Uterus (tissue), 4 donors: Measurements from ENCODE around the gene OPALIN. TPM values are rescaled to one million over a fixed set of nuclear protein-coding genes. Genes with fewer than 3 reads are reported as not detected.

Experiments
- DNase-seq, 2 donors: peaks; one replicate each; pipeline ENCODE4 v3.0.0-alpha.2; 2019 to 2020
- H3K27ac ChIP-seq, 2 donors: fragments of 200-600 bp; sonication (generic); 1 replicate in 1 of 2; 2 replicates in 1 of 2; pipeline ENCODE4 v1.5.1; 2016 to 2018
- H3K27me3 ChIP-seq, 2 donors: fragments of 200-600 bp; sonication (generic); one replicate each; pipeline ENCODE4 v1.5.1; 2018 to 2019; ENCODE audit warnings: control low read depth in 1 of 2
- H3K36me3 ChIP-seq, 2 donors: fragments of 200-600 bp; sonication (generic); one replicate each; pipeline ENCODE4 v1.5.1; 2019; ENCODE audit warnings: control low read depth in 1 of 2
- H3K4me1 ChIP-seq, 2 donors: fragments of 200-600 bp; sonication (generic); one replicate each; pipeline ENCODE4 v1.5.1; 2018 to 2019; ENCODE audit warnings: control low read depth in 1 of 2
- H3K4me3 ChIP-seq, 2 donors: fragments of 200-600 bp; sonication (generic); 1 replicate in 1 of 2; 2 replicates in 1 of 2; pipeline ENCODE4 v1.5.1; 2018 to 2019; ENCODE audit warnings: mild to moderate bottlenecking in 1 of 2
- H3K9me3 ChIP-seq, 2 donors: fragments of 200-600 bp; sonication (generic); one replicate each; pipeline ENCODE4 v1.5.1; 2019; ENCODE audit warnings: control low read depth in 1 of 2
- POLR2A ChIP-seq, 2 donors: fragments of 450-650 bp; IDR thresholded peaks; one replicate each; pipeline ENCODE4 v1.6.1; 2016; ENCODE audit warnings: antibody characterized with exemption in 2 of 2, mild to moderate bottlenecking in 1 of 2, moderate library complexity in 1 of 2
- intact Hi-C: fragments of 100-400 bp; cut with DNase I; formaldehyde crosslinking; loops from one replicate; pipeline ENCODE4 v1.15.1; 2023; ENCODE audit warnings: low total_unique reads
- total RNA-seq, 4 donors: library from RNA; depleted of rRNA in 3 of 4; stranded (reverse); fragments of >200 nt in 3 of 4; gene quantifications; one replicate each; pipeline versions ENCODE4 v1.1.0 to v1.2.4, GENCODE V29; 2014 to 2023
- TF ChIP-seq, protein P1 (sequence below), 4 experiments: fragments of 200-600 bp in 2 of 4; fragments of 450-650 bp in 2 of 4; sonication (generic) in 2 of 4; IDR thresholded peaks; one replicate each; pipeline ENCODE4 v1.5.1; 2016 to 2019; ENCODE audit warnings: antibody characterized with exemption in 4 of 4, mild to moderate bottlenecking in 2 of 4, moderate library complexity in 1 of 4
- donor health status: DM: yes; HTN: yes; CAD: no.

OPALIN gene
- total RNA-seq, 4 donors from 2014 or later: not detected

DNA sequence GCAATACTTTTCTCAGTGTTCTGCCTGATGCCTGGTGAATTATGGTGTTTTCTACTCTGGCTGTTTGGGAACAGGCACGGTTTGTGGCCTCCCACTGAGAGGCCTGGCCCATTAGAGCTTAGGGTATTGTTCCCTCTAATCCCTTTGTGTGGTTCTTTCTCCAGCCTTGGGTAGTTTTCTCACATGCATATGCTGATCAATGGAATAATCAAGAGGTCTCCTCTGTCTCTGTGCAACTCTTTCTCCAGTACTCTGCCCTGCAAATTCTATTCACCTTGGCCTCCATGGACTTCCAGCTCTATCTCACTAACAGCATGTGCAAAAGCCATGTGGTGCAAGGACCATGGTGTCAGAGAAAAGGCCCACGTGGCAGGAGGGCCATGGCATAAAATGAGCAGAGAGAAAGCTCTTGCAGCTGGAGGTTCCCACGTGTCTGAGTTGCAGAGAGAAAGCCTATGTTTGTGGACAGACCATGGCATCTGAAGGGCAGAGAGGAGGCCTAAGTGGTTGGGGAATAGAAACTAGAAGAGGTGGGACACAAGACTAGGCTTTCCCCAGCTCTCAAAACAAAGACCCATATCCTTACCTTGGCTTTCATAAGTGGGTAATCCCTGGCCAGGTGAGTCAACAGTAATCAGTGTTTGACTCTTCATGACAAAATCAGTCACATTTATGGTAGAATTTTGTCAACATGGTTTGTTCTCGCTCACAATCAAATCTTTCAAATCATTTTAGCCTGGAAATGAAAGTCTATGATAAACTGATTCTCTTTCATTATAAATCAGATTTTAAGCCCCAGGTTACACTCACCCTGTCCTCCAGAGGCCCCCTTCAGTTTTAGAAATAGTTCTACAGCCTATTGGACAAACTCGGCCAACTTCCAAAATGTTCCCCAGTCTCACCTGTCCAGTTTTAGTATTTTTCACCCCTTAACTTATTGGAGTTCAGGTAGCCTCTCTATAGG is 17.3 kb downstream of the OPALIN start:
- intact Hi-C loops: no loop called here
- H3K4me3 ChIP-seq: no peak overlapping the region
- TF ChIP-seq, protein P1, sequence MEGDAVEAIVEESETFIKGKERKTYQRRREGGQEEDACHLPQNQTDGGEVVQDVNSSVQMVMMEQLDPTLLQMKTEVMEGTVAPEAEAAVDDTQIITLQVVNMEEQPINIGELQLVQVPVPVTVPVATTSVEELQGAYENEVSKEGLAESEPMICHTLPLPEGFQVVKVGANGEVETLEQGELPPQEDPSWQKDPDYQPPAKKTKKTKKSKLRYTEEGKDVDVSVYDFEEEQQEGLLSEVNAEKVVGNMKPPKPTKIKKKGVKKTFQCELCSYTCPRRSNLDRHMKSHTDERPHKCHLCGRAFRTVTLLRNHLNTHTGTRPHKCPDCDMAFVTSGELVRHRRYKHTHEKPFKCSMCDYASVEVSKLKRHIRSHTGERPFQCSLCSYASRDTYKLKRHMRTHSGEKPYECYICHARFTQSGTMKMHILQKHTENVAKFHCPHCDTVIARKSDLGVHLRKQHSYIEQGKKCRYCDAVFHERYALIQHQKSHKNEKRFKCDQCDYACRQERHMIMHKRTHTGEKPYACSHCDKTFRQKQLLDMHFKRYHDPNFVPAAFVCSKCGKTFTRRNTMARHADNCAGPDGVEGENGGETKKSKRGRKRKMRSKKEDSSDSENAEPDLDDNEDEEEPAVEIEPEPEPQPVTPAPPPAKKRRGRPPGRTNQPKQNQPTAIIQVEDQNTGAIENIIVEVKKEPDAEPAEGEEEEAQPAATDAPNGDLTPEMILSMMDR (IDR thresholded peaks at IDR 0.05): no peak
- no peak for TF ChIP-seq POLR2A (IDR thresholded peaks at IDR 0.05)
- no peak for DNase-seq
- no peaks in the 10 kb centered on the region for H3K9me3 ChIP-seq
- H3K4me1 ChIP-seq: no peaks in the 10 kb centered on the region
- H3K27ac ChIP-seq: no peak overlapping the region
- H3K27me3 ChIP-seq: no peaks in the 10 kb centered on the region
- no peaks in the 10 kb centered on the region for H3K36me3 ChIP-seq

DNA sequence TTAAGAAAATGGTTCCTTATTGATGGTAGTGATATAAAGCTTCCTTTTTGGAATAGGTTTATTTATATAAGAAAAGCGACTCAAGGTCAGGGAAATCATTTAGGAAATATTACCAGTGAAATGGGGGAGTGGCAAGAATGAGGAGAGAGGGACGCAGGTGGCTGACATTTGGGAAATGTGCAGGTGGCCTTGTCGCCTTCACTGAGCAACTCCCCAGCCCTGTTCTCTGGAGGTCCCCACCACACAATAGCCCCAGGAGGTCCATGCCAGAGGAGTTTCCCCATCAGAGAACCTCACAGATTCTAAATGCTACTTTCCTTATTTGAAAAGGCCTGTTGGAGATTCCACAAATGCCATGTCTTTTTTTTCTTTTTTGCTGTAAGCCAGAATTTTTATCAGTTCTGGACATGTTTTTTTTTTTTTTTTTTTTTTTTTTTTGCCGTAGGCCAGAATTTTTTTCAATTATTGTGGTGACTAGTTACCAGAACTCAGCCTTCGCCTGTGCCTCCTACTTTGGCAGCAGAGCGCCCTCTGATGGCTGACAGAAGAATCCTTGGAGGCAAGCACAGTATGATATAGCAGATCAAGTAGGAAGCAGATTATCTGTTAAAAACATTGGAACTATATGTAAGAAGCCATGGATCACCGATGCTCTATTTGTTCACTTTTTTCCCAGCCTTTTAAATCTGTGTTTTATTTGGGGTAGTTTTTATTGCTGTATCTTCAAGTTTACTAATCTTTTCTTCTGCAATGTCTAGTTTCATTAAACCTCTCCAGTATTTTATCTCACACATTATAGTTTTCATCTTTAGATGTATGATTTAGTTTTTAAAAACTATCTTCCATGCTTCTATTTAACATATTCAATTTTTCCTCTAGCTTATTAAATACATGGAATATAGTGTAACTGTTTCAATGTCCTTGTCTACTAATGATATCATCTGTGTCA is 18.6 kb downstream of the OPALIN start:
- TF ChIP-seq, protein P1 (IDR thresholded peaks at IDR 0.05): peak in 3 of 4 experiments; percentile 13 to 24 (median 15)
- no peak for TF ChIP-seq POLR2A (IDR thresholded peaks at IDR 0.05)
- Histone ChIP-seq H3K4me3 (no peak overlapping the region), H3K36me3 (no peaks in the 10 kb centered on the region), H3K27ac (no peak overlapping the region), H3K27me3 (no peaks in the 10 kb centered on the region), H3K4me1 (no peaks in the 10 kb centered on the region), H3K9me3 (no peaks in the 10 kb centered on the region)
- intact Hi-C loops: no loop called here
- DNase-seq: peak in 1 of 2 donors; percentile 25

DNA sequence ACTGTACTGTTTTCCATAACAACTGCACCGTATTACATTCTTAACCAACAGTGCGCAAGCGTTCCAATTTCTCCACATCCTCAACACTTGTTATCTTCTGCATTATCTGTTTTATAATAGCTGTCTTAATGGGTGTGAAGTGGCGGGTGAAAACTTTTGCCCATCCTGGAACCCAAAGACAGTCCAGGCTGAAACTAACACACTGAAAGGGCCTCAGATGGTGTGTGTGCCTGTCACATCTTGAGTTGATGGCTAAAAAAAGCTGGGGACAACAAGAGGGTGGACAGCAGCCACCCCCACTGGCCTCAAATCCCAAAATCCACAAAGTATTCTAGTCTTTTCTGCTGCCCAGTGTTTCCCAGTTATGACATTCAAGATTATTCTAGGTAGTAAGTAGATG is 19.4 kb downstream of the OPALIN start:
- DNase-seq: no peak
- H3K27me3 ChIP-seq: no peaks in the 10 kb centered on the region
- TF ChIP-seq POLR2A (IDR thresholded peaks at IDR 0.05): no peak
- TF ChIP-seq, protein P1 (IDR thresholded peaks at IDR 0.05): no peak
- no peaks in the 10 kb centered on the region for H3K9me3 ChIP-seq
- no peak overlapping the region for H3K27ac ChIP-seq
- no peaks in the 10 kb centered on the region for H3K36me3 ChIP-seq
- no peak overlapping the region for H3K4me3 ChIP-seq
- no peaks in the 10 kb centered on the region for H3K4me1 ChIP-seq
- intact Hi-C loops: no loop called here

DNA sequence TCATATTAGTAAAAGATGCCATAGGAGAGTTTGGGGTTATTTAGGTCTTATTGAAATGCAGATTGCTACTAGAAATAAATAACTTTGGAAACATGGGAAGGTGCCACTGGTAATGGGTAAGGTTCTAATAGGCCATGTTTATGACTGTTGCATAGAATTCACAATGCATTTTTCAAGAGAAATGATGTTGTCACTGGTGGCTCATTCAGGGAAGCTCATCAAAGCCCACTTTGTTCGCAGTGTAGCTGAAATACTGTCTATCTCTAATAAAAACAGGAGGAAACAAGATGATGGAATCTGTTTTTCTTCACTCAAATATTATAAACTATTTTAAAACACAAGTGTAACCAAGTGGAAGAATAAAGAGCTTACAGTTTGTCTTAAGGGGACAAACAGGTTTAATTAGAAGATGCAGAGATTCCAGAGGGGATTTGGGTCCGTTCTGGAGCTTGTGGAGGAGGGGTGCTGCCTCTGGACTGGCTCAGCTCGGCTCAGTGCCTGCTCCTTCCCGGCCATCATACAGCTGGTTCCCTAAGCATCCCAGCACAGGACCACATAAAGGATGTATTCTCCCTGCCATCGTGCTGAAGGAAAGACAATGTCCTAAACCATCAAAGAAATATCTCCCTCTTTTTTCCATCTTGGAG is 20.4 kb downstream of the OPALIN start:
- H3K4me3 ChIP-seq: no peak overlapping the region
- TF ChIP-seq, protein P1 (IDR thresholded peaks at IDR 0.05): no peak
- no peak for TF ChIP-seq POLR2A (IDR thresholded peaks at IDR 0.05)
- no peaks in the 10 kb centered on the region for H3K9me3 ChIP-seq
- H3K4me1 ChIP-seq: no peaks in the 10 kb centered on the region
- DNase-seq: no peak
- intact Hi-C loops: no loop called here
- no peaks in the 10 kb centered on the region for H3K27me3 ChIP-seq
- no peaks in the 10 kb centered on the region for H3K36me3 ChIP-seq
- no peak overlapping the region for H3K27ac ChIP-seq
